Measurements from ENCODE around the gene NR3C2. TPM values are rescaled to one million over a fixed set of nuclear protein-coding genes. Genes with fewer than 3 reads are reported as not detected.

Gene NR3C2
- total RNA-seq, 2 donors from 2014 or later = 0.44 to 0.82 TPM

GRCh38 chr4:148152868-148153625 lies 289.2 kb downstream of the NR3C2 start:
- H3K27ac ChIP-seq (ENCODE audit: low read depth, low read length) = no peak overlapping the region
- no peaks in the 10 kb centered on the region for H3K4me1 ChIP-seq (ENCODE audit: control insufficient read depth, insufficient read depth, low read length)
- no peak overlapping the region for H3K27ac Mint-ChIP-seq

GRCh38 chr4:148151806-148152205 lies 290.4 kb downstream of the NR3C2 start:
- H3K27me3 ChIP-seq (ENCODE audit: control insufficient read depth, insufficient read depth, low read length, poor library complexity, severe bottlenecking) = no peaks in the 10 kb centered on the region
- H3K27ac ChIP-seq (ENCODE audit: low read depth, low read length) = no peak overlapping the region
- Mint-ChIP-seq H3K4me1 (peaks cover 2% of the 10 kb centered on the region), H3K4me3 (no peak overlapping the region), H3K9me3 (peaks cover 5% of the 10 kb centered on the region), H3K36me3 (ENCODE audit: low read depth) (no peaks in the 10 kb centered on the region), H3K27ac (no peak overlapping the region), H3K27me3 (ENCODE audit: insufficient read depth) (peaks cover 3% of the 10 kb centered on the region)
- H3K36me3 ChIP-seq (ENCODE audit: control insufficient read depth, insufficient read depth, low read length) = no peaks in the 10 kb centered on the region
- H3K4me3 ChIP-seq (ENCODE audit: low read length) = no peak overlapping the region
- H3K4me1 ChIP-seq (ENCODE audit: control insufficient read depth, insufficient read depth, low read length) = no peaks in the 10 kb centered on the region
- no peak overlapping the region for H3K9ac ChIP-seq (ENCODE audit: extremely low read depth, low read length, poor library complexity, severe bottlenecking)
- no peak for TF ChIP-seq CTCF (conservative IDR thresholded peaks at IDR 0.05)
- 91 to 100% methylated on average over 2 to 4 of the region's 4 CpGs for WGBS, 2 experiments (ENCODE audit: insufficient coverage in 1 of 2, insufficient read length in 1 of 2)
- H3K9me3 ChIP-seq (ENCODE audit: control insufficient read depth, low read length) = no peaks in the 10 kb centered on the region
- DNase-seq = no peak

More at GRCh38 chr4:148152868-148153625, 289.2 kb downstream of the NR3C2 start:
- H3K36me3 Mint-ChIP-seq (ENCODE audit: low read depth) = no peaks in the 10 kb centered on the region
- H3K9me3 Mint-ChIP-seq = peaks cover 5% of the 10 kb centered on the region
- Histone ChIP-seq H3K27me3 (ENCODE audit: control insufficient read depth, insufficient read depth, low read length, poor library complexity, severe bottlenecking) (no peaks in the 10 kb centered on the region), H3K9me3 (ENCODE audit: control insufficient read depth, low read length) (no peaks in the 10 kb centered on the region), H3K9ac (ENCODE audit: extremely low read depth, low read length, poor library complexity, severe bottlenecking) (no peak overlapping the region), H3K36me3 (ENCODE audit: control insufficient read depth, insufficient read depth, low read length) (no peaks in the 10 kb centered on the region), H3K4me3 (ENCODE audit: low read length) (no peak overlapping the region)
- no peak for DNase-seq
- H3K4me1 Mint-ChIP-seq = peaks cover 2% of the 10 kb centered on the region
- no peak overlapping the region for H3K4me3 Mint-ChIP-seq
- WGBS, 2 experiments (ENCODE audit: insufficient coverage in 1 of 2, insufficient read length in 1 of 2) = 93 to 97% methylated on average over 3 of the region's 4 CpGs
- H3K27me3 Mint-ChIP-seq (ENCODE audit: insufficient read depth) = no peaks in the 10 kb centered on the region
- TF ChIP-seq CTCF (conservative IDR thresholded peaks at IDR 0.05) = no peak

DNA sequence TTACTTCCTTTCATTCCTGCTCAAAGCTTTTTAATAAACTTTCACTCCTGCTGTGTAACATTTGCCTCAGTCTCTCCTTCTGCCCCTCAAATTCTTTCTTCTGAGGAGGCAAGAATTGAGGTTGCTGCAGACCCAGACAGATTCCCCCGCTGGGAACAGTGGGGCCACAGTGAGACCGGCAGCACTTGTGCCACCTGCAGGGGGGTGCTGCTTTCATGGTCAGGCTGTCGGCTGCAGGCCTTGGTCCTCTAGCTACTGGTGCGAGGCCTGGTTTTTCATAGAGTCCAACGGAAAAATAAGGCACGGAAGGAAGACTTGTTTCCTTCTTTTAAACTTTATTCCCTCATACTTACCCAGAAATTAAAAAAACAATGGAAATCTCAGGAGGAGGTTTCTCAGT lies 296.7 kb downstream of the NR3C2 start:
- Mint-ChIP-seq H3K27me3 (ENCODE audit: insufficient read depth) (peaks cover 3% of the 10 kb centered on the region), H3K4me3 (no peak overlapping the region), H3K4me1 (no peaks in the 10 kb centered on the region), H3K36me3 (ENCODE audit: low read depth) (no peaks in the 10 kb centered on the region), H3K9me3 (no peaks in the 10 kb centered on the region), H3K27ac (no peak overlapping the region)
- Histone ChIP-seq H3K9ac (ENCODE audit: extremely low read depth, low read length, poor library complexity, severe bottlenecking) (no peak overlapping the region), H3K4me1 (ENCODE audit: control insufficient read depth, insufficient read depth, low read length) (no peaks in the 10 kb centered on the region), H3K9me3 (ENCODE audit: control insufficient read depth, low read length) (no peaks in the 10 kb centered on the region), H3K4me3 (ENCODE audit: low read length) (no peak overlapping the region), H3K36me3 (ENCODE audit: control insufficient read depth, insufficient read depth, low read length) (no peaks in the 10 kb centered on the region), H3K27me3 (ENCODE audit: control insufficient read depth, insufficient read depth, low read length, poor library complexity, severe bottlenecking) (no peaks in the 10 kb centered on the region), H3K27ac (ENCODE audit: low read depth, low read length) (no peak overlapping the region)
- peak; percentile 57 for DNase-seq
- TF ChIP-seq CTCF (conservative IDR thresholded peaks at IDR 0.05) = no peak
- 78 to 80% methylated on average over 4 to 6 of the region's 6 CpGs for WGBS, 2 experiments (ENCODE audit: insufficient coverage in 1 of 2, insufficient read length in 1 of 2)
